HCT116 (cell line): ENCODE measurements around the gene KRTAP12-4.

Experiments used
- EGR1 ChIP-seq: IDR thresholded peaks from 2 replicates; pipeline ENCODE4 v1.6.1; 2012; ENCODE audit warnings: low read depth
- EZH2phosphoT487 ChIP-seq: fragments of 200-600 bp; IDR thresholded peaks from 2 replicates; pipeline ENCODE4 v1.6.1; 2018; ENCODE audit warnings: antibody characterized with exemption, borderline replicate concordance
- JUND ChIP-seq: IDR thresholded peaks from 2 replicates; pipeline ENCODE4 v1.6.1; 2012
- POLR2A ChIP-seq: IDR thresholded peaks from 2 replicates; pipeline ENCODE4 v1.7.0; 2011; ENCODE audit warnings: borderline replicate concordance; ENCODE audit not compliant: insufficient read depth, insufficient read length; ENCODE audit errors: extremely low read depth
- RAD21 ChIP-seq: IDR thresholded peaks from 2 replicates; pipeline ENCODE4 v1.6.1; 2012; ENCODE audit warnings: low read depth, mild to moderate bottlenecking
- YY1 ChIP-seq: IDR thresholded peaks from 2 replicates; pipeline ENCODE4 v1.6.1; 2011; ENCODE audit warnings: low read length, low read depth, moderate library complexity, mild to moderate bottlenecking; ENCODE audit not compliant: insufficient replicate concordance; ENCODE audit errors: extremely low read depth
- TF ChIP-seq, protein P1 (sequence below): IDR thresholded peaks from 2 replicates; pipeline ENCODE4 v1.6.1; 2012
- TF ChIP-seq, protein P2 (sequence below), 3 experiments: fragments of 200-600 bp in 1 of 3; sonication (generic) in 1 of 3; IDR thresholded peaks in 2 of 3; conservative IDR thresholded peaks in 1 of 3; 2 replicates each; pipeline ENCODE4 v1.5.1; 2012 to 2017; ENCODE audit warnings: low read depth in 2 of 3, low read length in 2 of 3, antibody characterized with exemption in 1 of 3, borderline replicate concordance in 1 of 3, control low read depth in 1 of 3, mild to moderate bottlenecking in 1 of 3, mixed read lengths in 1 of 3, mixed run types in 1 of 3, moderate library complexity in 1 of 3; ENCODE audit not compliant: insufficient read depth in 1 of 3
- TF ChIP-seq, protein P3 (sequence below): IDR thresholded peaks from 2 replicates; pipeline ENCODE4 v1.6.1; 2011; ENCODE audit warnings: mild to moderate bottlenecking, low read length, moderate library complexity; ENCODE audit not compliant: insufficient replicate concordance; ENCODE audit errors: extremely low read depth

GRCh38 chr21:44609193-44609592 is 45.3 kb downstream of the KRTAP12-4 start:
- TF ChIP-seq EGR1 (no peak), JUND (no peak), YY1 (no peak), RAD21 (no peak), POLR2A (no peak), EZH2phosphoT487 (no peak)
- TF ChIP-seq, protein P1, sequence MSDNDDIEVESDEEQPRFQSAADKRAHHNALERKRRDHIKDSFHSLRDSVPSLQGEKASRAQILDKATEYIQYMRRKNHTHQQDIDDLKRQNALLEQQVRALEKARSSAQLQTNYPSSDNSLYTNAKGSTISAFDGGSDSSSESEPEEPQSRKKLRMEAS, result no peak
- TF ChIP-seq, protein P2, sequence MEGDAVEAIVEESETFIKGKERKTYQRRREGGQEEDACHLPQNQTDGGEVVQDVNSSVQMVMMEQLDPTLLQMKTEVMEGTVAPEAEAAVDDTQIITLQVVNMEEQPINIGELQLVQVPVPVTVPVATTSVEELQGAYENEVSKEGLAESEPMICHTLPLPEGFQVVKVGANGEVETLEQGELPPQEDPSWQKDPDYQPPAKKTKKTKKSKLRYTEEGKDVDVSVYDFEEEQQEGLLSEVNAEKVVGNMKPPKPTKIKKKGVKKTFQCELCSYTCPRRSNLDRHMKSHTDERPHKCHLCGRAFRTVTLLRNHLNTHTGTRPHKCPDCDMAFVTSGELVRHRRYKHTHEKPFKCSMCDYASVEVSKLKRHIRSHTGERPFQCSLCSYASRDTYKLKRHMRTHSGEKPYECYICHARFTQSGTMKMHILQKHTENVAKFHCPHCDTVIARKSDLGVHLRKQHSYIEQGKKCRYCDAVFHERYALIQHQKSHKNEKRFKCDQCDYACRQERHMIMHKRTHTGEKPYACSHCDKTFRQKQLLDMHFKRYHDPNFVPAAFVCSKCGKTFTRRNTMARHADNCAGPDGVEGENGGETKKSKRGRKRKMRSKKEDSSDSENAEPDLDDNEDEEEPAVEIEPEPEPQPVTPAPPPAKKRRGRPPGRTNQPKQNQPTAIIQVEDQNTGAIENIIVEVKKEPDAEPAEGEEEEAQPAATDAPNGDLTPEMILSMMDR (IDR thresholded peaks at IDR 0.05 in 2 of 3, conservative IDR thresholded peaks at IDR 0.05 in 1 of 3; ENCODE audit: borderline replicate concordance in 1 of 3, insufficient read depth in 1 of 3, low read depth in 2 of 3, low read length in 2 of 3), result no peak
- TF ChIP-seq, protein P3, sequence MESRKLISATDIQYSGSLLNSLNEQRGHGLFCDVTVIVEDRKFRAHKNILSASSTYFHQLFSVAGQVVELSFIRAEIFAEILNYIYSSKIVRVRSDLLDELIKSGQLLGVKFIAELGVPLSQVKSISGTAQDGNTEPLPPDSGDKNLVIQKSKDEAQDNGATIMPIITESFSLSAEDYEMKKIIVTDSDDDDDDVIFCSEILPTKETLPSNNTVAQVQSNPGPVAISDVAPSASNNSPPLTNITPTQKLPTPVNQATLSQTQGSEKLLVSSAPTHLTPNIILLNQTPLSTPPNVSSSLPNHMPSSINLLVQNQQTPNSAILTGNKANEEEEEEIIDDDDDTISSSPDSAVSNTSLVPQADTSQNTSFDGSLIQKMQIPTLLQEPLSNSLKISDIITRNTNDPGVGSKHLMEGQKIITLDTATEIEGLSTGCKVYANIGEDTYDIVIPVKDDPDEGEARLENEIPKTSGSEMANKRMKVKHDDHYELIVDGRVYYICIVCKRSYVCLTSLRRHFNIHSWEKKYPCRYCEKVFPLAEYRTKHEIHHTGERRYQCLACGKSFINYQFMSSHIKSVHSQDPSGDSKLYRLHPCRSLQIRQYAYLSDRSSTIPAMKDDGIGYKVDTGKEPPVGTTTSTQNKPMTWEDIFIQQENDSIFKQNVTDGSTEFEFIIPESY, result no peak
